Fibroblast of pulmonary artery (primary cell): ENCODE measurements around the gene ENPP7.

Experiments used
- DNase-seq: peaks from one replicate; pipeline ENCODE4 v3.0.0-alpha.2; 2010; ENCODE audit warnings: low read depth
- H3K4me3 ChIP-seq: replicated peaks from 2 replicates; pipeline ENCODE4 v1.5.1; 2011; ENCODE audit warnings: low read depth, mild to moderate bottlenecking, control low read depth, low read length, moderate library complexity
- CTCF ChIP-seq: IDR thresholded peaks from 2 replicates; pipeline ENCODE4 v1.5.1; 2011; ENCODE audit warnings: mild to moderate bottlenecking, control low read depth, low read length, inconsistent platforms; ENCODE audit errors: missing control alignments

Gene ENPP7

GRCh38 chr17:79778504-79779083, 47.9 kb downstream of the ENPP7 start:
- DNase-seq, result no peak
- peak overlapping the region; percentile 57 for H3K4me3 ChIP-seq
- no peak for TF ChIP-seq CTCF

GRCh38 chr17:79779084-79779529, 48.4 kb downstream of the ENPP7 start:
- peak overlapping the region; percentile 57 for H3K4me3 ChIP-seq
- TF ChIP-seq CTCF, result no peak
- DNase-seq, result no peak

GRCh38 chr17:79779661-79780365, 49.1 kb downstream of the ENPP7 start:
- TF ChIP-seq CTCF, result no peak
- no peak overlapping the region for H3K4me3 ChIP-seq
- no peak for DNase-seq

GRCh38 chr17:79781012-79781650, 50.4 kb downstream of the ENPP7 start:
- no peak overlapping the region for H3K4me3 ChIP-seq
- DNase-seq, result no peak
- TF ChIP-seq CTCF, result no peak

GRCh38 chr17:79781736-79782575, 51.2 kb downstream of the ENPP7 start:
- TF ChIP-seq CTCF, result no peak
- DNase-seq, result no peak
- H3K4me3 ChIP-seq, result no peak overlapping the region

GRCh38 chr17:79783891-79784290, 53.1 kb downstream of the ENPP7 start:
- no peak for TF ChIP-seq CTCF
- H3K4me3 ChIP-seq, result no peak overlapping the region
- DNase-seq, result no peak
